ENCODE measurements around the gene CYP51A1. TPM values are rescaled to one million over a fixed set of nuclear protein-coding genes. Genes with fewer than 3 reads are reported as not detected.

Gene CYP51A1
- total and polyA plus RNA-seq, 2 of the 13 experiments (the other 11 are each of a cell fraction or from before 2014, with no cell fraction given), result 15.4 to 260 TPM

- no peak for TF ChIP-seq ZNF280D (CRISPR knock-in tag; IDR thresholded peaks at IDR 0.05)
- no peak for TF ChIP-seq SCMH1 (CRISPR knock-in tag; IDR thresholded peaks at IDR 0.05; ENCODE audit: borderline replicate concordance)
- TF ChIP-seq HNRNPL (IDR thresholded peaks at IDR 0.05; ENCODE audit: low read depth, low read length), result no peak
- no peak for TF ChIP-seq ZNF367 (CRISPR knock-in tag; IDR thresholded peaks at IDR 0.05; ENCODE audit: borderline replicate concordance)
- no peak for TF ChIP-seq ZNF562 (CRISPR knock-in tag; IDR thresholded peaks at IDR 0.05; ENCODE audit: borderline replicate concordance)
- TF ChIP-seq HOXD1 (CRISPR knock-in tag; IDR thresholded peaks at IDR 0.05), result no peak
- no peak for TF ChIP-seq GATAD1 (CRISPR knock-in tag; IDR thresholded peaks at IDR 0.05)
- no peak for TF ChIP-seq BCL3 (CRISPR knock-in tag; IDR thresholded peaks at IDR 0.05)
- TF ChIP-seq MTERF4 (CRISPR knock-in tag; IDR thresholded peaks at IDR 0.05), result peak; percentile 57; the same call in 1 of the 2 replicates
- TF ChIP-seq ZBTB26 (CRISPR knock-in tag; IDR thresholded peaks at IDR 0.05; ENCODE audit: borderline replicate concordance), result no peak
- TF ChIP-seq POGZ (CRISPR knock-in tag; IDR thresholded peaks at IDR 0.05), result no peak
- no peak for TF ChIP-seq PAX8 (CRISPR knock-in tag; IDR thresholded peaks at IDR 0.05; ENCODE audit: borderline replicate concordance)
- TF ChIP-seq RERE (CRISPR knock-in tag; IDR thresholded peaks at IDR 0.05; ENCODE audit: low read depth), result no peak
- no peak for TF ChIP-seq MZF1 (CRISPR knock-in tag; IDR thresholded peaks at IDR 0.05; ENCODE audit: borderline replicate concordance)
- TF ChIP-seq MBD4 (IDR thresholded peaks at IDR 0.05; ENCODE audit: borderline replicate concordance, low read length), result no peak
- no peak for TF ChIP-seq ZNF451 (CRISPR knock-in tag; IDR thresholded peaks at IDR 0.05)
- TF ChIP-seq ZNF746 (CRISPR knock-in tag; IDR thresholded peaks at IDR 0.05), result no peak
These were observed 1.0 kb downstream of the CYP51A1 start (continued) for GRCh38 chr7:92133133-92133736.

All from HepG2 (cell line).